Immature natural killer cell (primary cell): ENCODE measurements around the gene PNPLA5. TPM values are rescaled to one million over a fixed set of nuclear protein-coding genes. Genes with fewer than 3 reads are reported as not detected.

Experiments used
- DNase-seq, 3 donors: peaks; one replicate each; pipeline ENCODE4 v3.0.0; 2022; ENCODE audit warnings: mixed read lengths in 1 of 3
- H3K27ac Mint-ChIP-seq, 6 donors: one replicate each; pipeline ENCODE4 v1.8.0; 2020; ENCODE audit warnings: mixed read lengths in 6 of 6, mild to moderate bottlenecking in 5 of 6, inconsistent platforms in 4 of 6, moderate library complexity in 3 of 6
- H3K27me3 Mint-ChIP-seq, 3 donors: one replicate each; pipeline ENCODE4 v1.8.0; 2020 to 2021; ENCODE audit warnings: low read depth in 3 of 3, mild to moderate bottlenecking in 3 of 3, mixed read lengths in 3 of 3, moderate library complexity in 3 of 3, inconsistent platforms in 1 of 3
- H3K36me3 Mint-ChIP-seq, 3 donors: one replicate each; pipeline ENCODE4 v1.8.0; 2020; ENCODE audit warnings: mixed read lengths in 3 of 3, inconsistent platforms in 2 of 3, mild to moderate bottlenecking in 2 of 3
- H3K4me1 Mint-ChIP-seq, 2 donors: one replicate each; pipeline ENCODE4 v1.8.0; 2020; ENCODE audit warnings: inconsistent platforms in 2 of 2, mild to moderate bottlenecking in 2 of 2, mixed read lengths in 2 of 2, moderate library complexity in 1 of 2
- H3K4me3 Mint-ChIP-seq, 5 donors: one replicate each; pipeline ENCODE4 v1.8.0; 2020; ENCODE audit warnings: mild to moderate bottlenecking in 5 of 5, mixed read lengths in 5 of 5, inconsistent platforms in 3 of 5, moderate library complexity in 3 of 5
- H3K9me3 Mint-ChIP-seq, 6 donors: one replicate each; pipeline ENCODE4 v1.8.0; 2020; ENCODE audit warnings: mild to moderate bottlenecking in 6 of 6, mixed read lengths in 6 of 6, inconsistent platforms in 4 of 6, moderate library complexity in 3 of 6
- polyA plus RNA-seq, 3 donors: library from polyadenylated mRNA; unstranded; fragments of 300-500 nt; fragmentation: Illumina TruSeq; gene quantifications; one replicate each; pipeline ENCODE4 v1.2.3, GENCODE V29; 2021

Gene PNPLA5, protein sequence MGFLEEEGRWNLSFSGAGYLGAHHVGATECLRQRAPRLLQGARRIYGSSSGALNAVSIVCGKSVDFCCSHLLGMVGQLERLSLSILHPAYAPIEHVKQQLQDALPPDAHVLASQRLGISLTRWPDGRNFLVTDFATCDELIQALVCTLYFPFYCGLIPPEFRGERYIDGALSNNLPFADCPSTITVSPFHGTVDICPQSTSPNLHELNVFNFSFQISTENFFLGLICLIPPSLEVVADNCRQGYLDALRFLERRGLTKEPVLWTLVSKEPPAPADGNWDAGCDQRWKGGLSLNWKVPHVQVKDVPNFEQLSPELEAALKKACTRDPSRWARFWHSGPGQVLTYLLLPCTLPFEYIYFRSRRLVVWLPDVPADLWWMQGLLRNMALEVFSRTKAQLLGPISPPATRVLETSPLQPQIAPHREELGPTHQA
- polyA plus RNA-seq: not detected

DNA sequence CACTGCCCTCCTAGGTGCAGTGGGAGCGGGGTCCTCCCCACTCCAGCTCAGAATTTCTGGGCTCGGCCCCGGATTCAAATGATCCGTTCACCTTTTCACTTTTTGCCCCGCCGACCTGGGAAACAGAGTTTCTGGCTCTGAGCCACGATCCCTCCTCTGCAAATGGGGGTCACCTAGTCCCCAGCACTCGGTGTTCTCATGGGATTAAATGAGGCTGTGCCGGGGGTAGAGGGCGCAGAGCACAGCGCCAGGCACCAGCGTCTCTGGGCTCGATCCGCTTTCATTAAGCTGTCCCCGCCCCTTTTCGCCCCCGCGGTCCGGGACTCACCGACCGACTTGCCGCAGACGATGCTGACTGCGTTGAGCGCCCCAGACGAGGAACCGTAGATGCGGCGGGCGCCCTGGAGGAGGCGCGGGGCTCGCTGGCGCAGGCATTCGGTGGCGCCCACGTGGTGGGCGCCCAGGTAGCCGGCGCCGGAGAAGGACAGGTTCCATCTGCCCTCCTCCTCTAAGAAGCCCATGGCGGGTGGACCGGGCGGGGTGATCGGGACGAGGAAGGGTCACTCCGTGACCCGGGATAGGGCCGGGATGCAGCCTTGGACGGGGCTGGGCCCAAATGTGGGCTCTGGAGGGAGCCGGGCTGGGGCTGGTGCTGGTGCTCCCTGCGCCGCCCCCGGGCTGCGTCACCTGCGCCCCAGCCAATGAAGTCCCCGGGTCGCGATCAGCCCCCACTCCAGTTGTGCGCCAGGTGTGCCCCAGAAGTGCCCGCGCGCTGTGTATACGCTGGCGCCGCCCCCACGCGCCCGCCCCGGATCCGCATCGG, at the start of gene PNPLA5:
TSS of gene PNPLA5 (minus strand) at position 654 of the 823 bp plus-strand sequence. CDS start at position 521, 133 bp downstream.
- Mint-ChIP-seq H3K4me1 (no peaks in the 10 kb centered on the region), H3K36me3 (no peaks in the 10 kb centered on the region), H3K27me3 (peaks cover 1 to 10% (median 8%) of the 10 kb centered on the region in 3 donors), H3K9me3 (no peaks in the 10 kb centered on the region), H3K4me3 (no peak within 1 kb of the TSS), H3K27ac (no peak within 1 kb of the TSS)
- DNase-seq: no peak

DNA sequence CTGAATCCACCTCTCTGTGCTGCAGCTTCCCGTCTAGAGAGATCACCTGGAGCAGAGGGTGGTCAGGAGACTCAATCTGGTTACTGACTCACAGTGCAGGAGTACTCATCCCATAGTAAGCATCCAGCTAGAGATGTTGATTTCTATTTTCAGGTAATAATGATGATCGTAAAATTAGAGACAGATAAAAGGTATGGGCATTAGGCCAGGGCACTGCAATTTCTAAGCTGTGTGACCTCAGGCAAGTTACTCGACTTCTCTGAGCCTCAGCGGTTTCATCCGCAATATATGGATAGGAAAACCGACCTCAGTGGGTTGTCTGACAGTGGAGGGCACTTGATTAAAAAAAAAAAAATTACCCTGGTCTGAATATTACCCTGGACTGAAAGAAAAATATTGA, 49.6 kb upstream of the PNPLA5 start:
- no peaks in the 10 kb centered on the region for H3K36me3 Mint-ChIP-seq
- peaks cover 0 to 7% (median 4%) of the 10 kb centered on the region in 3 donors for H3K27me3 Mint-ChIP-seq
- DNase-seq: no peak
- no peaks in the 10 kb centered on the region for H3K4me1 Mint-ChIP-seq
- no peaks in the 10 kb centered on the region for H3K9me3 Mint-ChIP-seq
- no peak overlapping the region for H3K27ac Mint-ChIP-seq
- no peak overlapping the region for H3K4me3 Mint-ChIP-seq

DNA sequence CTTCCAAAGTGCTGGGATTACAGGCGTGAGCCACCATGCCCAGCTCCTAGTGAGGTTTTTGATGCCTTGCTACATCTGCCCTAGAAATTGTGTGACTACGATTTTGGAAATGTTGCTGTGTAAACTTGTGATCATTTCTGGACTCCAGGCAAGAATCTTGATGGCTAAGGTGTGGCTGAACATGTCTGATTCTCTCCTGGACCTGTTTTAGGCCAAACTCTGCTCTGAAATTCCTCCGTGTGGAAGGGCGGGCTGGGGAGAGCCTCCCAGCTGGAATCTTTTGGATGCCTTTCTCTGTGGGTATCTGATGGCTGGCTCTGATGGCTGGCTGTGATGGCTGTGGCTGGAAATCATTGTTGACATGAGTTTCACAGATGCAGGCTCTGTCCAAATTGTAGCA, 40.0 kb upstream of the PNPLA5 start:
- Mint-ChIP-seq H3K27me3 (peaks cover 2 to 11% (median 11%) of the 10 kb centered on the region in 3 donors), H3K27ac (no peak overlapping the region), H3K9me3 (peaks cover 0 to 1% (median 0%) of the 10 kb centered on the region in 6 donors), H3K4me1 (no peaks in the 10 kb centered on the region), H3K4me3 (no peak overlapping the region), H3K36me3 (no peaks in the 10 kb centered on the region)
- DNase-seq: no peak

DNA sequence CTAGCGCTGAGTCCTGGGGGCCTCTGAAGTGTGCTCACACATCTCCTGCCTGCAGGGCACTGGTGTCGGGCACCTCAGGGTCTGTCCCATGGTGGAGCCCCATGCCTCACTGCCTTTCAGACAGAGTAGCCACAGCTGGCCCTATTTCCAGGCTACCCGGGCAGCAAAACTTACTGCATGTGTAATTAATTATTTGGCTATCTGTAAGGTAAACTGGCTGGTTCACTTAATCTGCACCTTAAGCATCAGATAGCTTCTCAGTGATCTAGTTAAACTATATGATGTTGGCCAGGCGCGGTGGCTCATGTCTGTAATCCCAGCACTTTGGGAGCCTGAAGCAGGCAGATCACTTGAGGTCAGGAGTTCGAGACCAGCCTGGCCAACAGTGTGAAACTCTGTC, 37.1 kb upstream of the PNPLA5 start:
- Mint-ChIP-seq H3K27me3 (peaks cover 5 to 15% (median 12%) of the 10 kb centered on the region in 3 donors), H3K4me1 (no peaks in the 10 kb centered on the region)

DNA sequence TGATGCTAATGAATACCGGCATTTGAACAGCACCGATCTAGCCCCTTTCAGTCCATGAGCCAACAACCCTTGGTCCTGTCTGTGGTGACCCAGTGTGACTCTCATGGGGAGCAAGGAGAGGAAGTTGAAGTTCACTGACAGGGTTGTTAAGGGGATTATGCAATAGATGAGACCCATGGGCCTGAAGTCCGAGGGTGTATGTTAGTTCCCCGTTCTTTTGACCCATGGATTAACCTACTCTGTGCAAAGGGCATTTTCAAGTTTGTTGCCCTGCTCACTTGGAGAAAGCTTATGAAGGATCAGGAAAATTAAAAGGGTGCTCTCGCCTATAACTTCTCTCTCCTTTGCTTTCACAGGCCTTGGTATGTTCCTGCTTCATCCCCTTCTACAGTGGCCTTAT, 36.7 kb upstream of the PNPLA5 start:
- no peak overlapping the region for H3K4me3 Mint-ChIP-seq
- DNase-seq: no peak
- no peaks in the 10 kb centered on the region for H3K36me3 Mint-ChIP-seq
- H3K4me1 Mint-ChIP-seq: no peaks in the 10 kb centered on the region
- peaks cover 5 to 15% (median 9%) of the 10 kb centered on the region in 3 donors for H3K27me3 Mint-ChIP-seq
- H3K27ac Mint-ChIP-seq: no peak overlapping the region
- H3K9me3 Mint-ChIP-seq: no peaks in the 10 kb centered on the region

More for the DNA sequence above, 37.1 kb upstream of the PNPLA5 start:
- H3K27ac Mint-ChIP-seq: no peak overlapping the region
- H3K9me3 Mint-ChIP-seq: no peaks in the 10 kb centered on the region
- no peaks in the 10 kb centered on the region for H3K36me3 Mint-ChIP-seq
- DNase-seq: no peak
- no peak overlapping the region for H3K4me3 Mint-ChIP-seq

DNA sequence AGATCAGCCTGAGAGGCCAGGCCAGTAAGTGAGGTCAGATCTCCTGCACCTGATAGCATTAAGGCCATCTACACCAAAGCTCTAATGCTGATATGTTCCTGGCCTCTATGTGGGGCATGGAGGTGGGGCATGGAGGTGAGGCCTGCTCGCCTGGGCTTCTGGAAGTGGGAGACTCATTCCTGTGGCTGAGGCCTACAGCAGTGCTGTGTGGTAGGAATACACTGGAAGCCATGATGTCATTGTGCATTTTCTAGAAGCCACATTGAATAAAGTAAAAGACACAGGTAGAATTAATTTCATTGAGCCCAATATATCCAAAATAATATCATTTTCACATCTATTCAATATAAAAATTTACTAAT, 34.5 kb upstream of the PNPLA5 start:
- Mint-ChIP-seq H3K4me1 (peaks cover 5 to 7% of the 10 kb centered on the region in 2 donors), H3K4me3 (no peak overlapping the region), H3K27me3 (peaks cover 3 to 19% (median 5%) of the 10 kb centered on the region in 3 donors), H3K9me3 (no peaks in the 10 kb centered on the region), H3K36me3 (no peaks in the 10 kb centered on the region), H3K27ac (no peak overlapping the region)
- no peak for DNase-seq

DNA sequence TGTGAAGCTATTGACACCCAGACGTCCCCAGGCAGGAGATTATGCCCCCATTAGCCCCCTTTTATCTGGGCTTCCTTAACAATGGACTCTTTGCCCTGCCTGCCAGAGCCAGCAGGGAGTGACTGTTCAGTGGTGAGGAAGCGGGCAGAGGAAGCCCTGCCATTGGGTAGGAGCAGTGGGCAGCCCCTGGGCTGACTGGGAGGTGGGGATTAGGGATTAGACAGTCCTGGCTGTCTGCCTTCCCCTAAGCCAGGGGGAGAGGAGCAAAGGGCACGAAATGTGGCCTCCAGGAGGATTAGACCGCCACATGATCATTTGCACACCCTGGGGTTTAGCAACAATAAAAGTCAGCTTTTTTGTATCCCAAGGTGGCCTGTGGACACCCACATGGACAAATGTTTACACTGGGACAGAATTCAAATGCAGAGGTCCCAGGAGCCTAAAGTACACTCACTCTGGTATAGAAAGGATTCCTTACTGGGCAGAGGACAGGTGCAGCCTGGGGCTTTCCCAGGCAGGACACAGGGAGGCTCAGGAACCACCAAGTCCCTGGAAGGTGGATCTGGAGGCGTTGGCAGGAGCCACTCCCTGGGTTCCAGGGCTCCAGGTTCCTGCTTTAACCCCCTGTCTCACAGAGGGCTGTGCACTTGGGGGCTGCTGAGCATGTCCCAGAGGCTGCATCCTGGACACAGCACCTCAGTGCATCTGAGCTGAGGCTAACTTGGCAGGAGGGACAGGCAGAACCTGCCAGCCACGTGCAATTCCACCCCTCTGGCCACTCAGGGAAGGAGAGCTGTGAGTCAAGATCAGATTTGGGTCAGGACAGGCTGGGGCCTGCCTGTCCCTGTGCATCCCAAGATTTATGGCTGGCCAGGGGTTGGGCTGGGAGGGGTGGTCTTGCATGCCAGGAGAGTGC, 33.9 kb upstream of the PNPLA5 start:
- Mint-ChIP-seq H3K4me3 (peak overlapping the region; percentile 41 to 77 (median 62)), H3K4me1 (peaks cover 5 to 7% of the 10 kb centered on the region in 2 donors), H3K9me3 (no peaks in the 10 kb centered on the region), H3K27me3 (peaks cover 5 to 19% (median 8%) of the 10 kb centered on the region in 3 donors), H3K27ac (peak overlapping the region in 1 of 6 donors; percentile 35), H3K36me3 (no peaks in the 10 kb centered on the region)
- no peak for DNase-seq

DNA sequence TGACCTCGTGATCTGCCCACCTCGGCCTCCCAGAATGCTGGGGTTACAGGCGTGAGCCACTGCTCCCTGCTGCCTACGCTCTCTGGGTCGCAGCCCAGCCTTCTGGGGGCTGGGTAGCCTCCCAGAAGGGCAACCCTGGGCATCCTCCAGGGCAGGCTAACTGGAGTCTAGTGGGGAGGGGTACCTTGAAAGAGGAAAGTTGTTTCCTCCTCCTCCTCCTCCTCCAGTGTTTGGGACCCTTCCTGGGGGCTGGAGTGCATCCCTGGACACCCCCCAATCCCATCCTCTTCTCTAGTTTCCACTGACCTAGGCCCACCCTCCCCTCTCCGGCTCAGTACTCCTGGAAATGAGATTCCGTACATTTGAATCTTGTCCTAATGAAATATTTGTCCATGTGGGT, 33.1 kb upstream of the PNPLA5 start:
- H3K27me3 Mint-ChIP-seq: peaks cover 5 to 19% (median 8%) of the 10 kb centered on the region in 3 donors
- peaks cover 5 to 7% of the 10 kb centered on the region in 2 donors for H3K4me1 Mint-ChIP-seq
- H3K4me3 Mint-ChIP-seq: peak overlapping the region; percentile 50 to 77 (median 62)
- no peak for DNase-seq
- no peaks in the 10 kb centered on the region for H3K36me3 Mint-ChIP-seq
- H3K9me3 Mint-ChIP-seq: no peaks in the 10 kb centered on the region
- H3K27ac Mint-ChIP-seq: peak overlapping the region in 1 of 6 donors; percentile 37

DNA sequence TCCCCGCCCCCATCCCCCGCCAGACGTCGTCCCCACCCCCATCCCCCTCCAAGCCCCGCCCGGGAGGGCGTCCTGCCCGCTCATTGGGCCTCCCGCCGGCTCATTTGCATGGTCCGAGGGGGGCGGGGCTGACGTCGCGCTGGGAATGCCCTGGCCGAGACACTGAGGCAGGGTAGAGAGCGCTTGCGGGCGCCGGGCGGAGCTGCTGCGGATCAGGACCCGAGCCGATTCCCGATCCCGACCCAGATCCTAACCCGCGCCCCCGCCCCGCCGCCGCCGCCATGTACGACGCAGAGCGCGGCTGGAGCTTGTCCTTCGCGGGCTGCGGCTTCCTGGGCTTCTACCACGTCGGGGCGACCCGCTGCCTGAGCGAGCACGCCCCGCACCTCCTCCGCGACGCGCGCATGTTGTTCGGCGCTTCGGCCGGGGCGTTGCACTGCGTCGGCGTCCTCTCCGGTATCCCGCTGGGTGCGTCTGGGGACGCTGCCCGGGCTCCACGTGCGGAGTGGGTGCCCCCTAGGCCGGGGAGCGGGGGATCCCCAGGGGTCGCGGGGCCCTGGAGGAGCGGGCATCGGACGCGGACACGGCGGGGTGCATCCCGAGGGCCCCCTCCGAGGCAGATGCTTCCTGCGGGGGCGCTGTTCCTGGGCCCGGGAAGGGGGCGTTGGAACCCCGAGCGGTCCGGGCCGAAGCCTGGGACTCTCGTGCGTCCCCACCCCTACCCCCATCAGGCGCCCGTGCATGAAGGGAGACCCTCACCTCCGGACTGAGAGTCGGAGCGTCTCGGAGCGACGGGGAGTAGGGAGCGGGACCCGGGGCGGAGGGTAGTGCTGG, 32.0 kb upstream of the PNPLA5 start, which contains the start of gene PNPLA3:
TSS of gene PNPLA3 (plus strand) at position 175 of the 834 bp plus-strand sequence. CDS start at position 282, 107 bp downstream.
- Mint-ChIP-seq H3K27me3 (peaks cover 5 to 18% (median 8%) of the 10 kb centered on the region in 3 donors), H3K4me3 (peak within 1 kb of the TSS; percentile 87 to 91 (median 89)), H3K9me3 (no peaks in the 10 kb centered on the region), H3K36me3 (no peaks in the 10 kb centered on the region), H3K4me1 (peaks cover 5 to 7% of the 10 kb centered on the region in 2 donors), H3K27ac (peak within 1 kb of the TSS in 5 of 6 donors; percentile 68 to 92 (median 76))
- DNase-seq: peak; percentile 76 to 78 (median 78)

DNA sequence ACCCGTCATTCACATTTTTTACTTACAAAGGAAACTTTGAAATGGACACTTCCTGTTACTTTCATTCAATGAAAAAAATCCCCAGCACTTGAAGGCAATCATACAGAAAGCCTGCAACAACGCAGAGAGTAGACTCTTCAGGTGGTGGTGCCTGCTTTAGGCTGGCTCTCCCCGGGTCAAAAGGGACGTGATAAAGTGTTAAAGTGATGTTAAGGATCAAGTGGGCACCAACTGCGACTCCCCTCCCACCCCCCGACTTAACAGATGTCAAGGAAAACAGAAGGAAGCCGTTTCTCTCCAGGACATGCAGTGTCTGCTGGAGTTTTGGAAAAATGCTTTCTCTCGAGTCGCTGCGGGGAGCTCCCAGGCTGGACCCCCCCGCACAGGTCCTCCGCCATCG, 31.4 kb upstream of the PNPLA5 start:
- peak; percentile 8 to 13 (median 11) for DNase-seq
- peaks cover 5 to 11% (median 9%) of the 10 kb centered on the region in 3 donors for H3K27me3 Mint-ChIP-seq
- peaks cover 5 to 7% of the 10 kb centered on the region in 2 donors for H3K4me1 Mint-ChIP-seq
- peak overlapping the region; percentile 87 to 91 (median 89) for H3K4me3 Mint-ChIP-seq
- H3K36me3 Mint-ChIP-seq: no peaks in the 10 kb centered on the region
- H3K9me3 Mint-ChIP-seq: no peaks in the 10 kb centered on the region
- peak overlapping the region in 5 of 6 donors; percentile 68 to 92 (median 76) for H3K27ac Mint-ChIP-seq

DNA sequence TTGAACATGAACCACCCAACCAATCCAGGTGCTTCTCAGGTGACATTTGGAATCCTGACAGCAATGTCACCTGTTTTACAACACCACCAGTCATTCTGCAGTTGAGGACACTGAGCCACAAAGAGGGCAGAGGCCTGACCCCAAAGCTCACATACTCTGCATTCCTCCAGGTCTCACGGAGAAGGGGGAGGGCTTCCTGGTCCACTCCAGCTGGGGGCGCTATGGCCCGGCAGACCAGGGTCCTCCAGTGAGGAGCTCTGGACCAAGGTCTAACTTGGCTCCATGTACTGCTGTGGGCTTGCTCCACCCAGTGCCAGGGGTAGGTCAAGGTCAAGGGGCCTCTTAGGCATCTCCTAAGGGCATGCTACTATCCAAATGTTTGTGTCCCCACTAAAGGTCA, 30.3 kb upstream of the PNPLA5 start:
- peaks cover 5 to 15% (median 7%) of the 10 kb centered on the region in 3 donors for H3K27me3 Mint-ChIP-seq
- no peak for DNase-seq
- peaks cover 5 to 7% of the 10 kb centered on the region in 2 donors for H3K4me1 Mint-ChIP-seq
- peak overlapping the region in 2 of 5 donors; percentile 33 to 89 for H3K4me3 Mint-ChIP-seq
- H3K36me3 Mint-ChIP-seq: no peaks in the 10 kb centered on the region
- H3K9me3 Mint-ChIP-seq: no peaks in the 10 kb centered on the region
- H3K27ac Mint-ChIP-seq: no peak overlapping the region

DNA sequence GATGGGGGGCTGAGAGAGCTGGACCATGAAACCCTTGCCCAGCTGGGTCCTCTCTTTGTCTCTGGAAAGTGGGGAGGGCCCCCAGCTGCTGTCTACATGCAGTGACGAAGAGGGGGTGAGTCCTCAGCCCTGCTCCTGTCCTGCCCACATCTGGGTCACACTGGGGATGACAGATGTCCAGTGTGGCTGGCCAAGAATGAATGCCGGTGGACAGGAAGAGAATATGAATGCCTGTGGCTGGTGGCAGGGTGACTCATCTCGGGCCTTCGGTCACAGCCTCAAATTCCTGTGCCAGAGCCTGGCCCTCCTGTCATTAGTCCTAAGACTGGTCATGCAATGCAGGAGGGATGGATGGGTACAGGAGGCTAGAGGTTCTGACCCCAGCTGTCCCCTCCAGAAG, 29.6 kb upstream of the PNPLA5 start:
- Mint-ChIP-seq H3K36me3 (no peaks in the 10 kb centered on the region), H3K9me3 (no peaks in the 10 kb centered on the region), H3K27me3 (peaks cover 5 to 15% (median 6%) of the 10 kb centered on the region in 3 donors), H3K4me1 (peaks cover 5 to 7% of the 10 kb centered on the region in 2 donors), H3K27ac (no peak overlapping the region), H3K4me3 (no peak overlapping the region)
- DNase-seq: no peak
